GM18951 (cell line): ENCODE data around the gene OSBPL2.

ENCODE experiments used
- POLR2A ChIP-seq: IDR thresholded peaks from 4 replicates; pipeline ENCODE4 v1.6.1; 2011; ENCODE audit warnings: mild to moderate bottlenecking; ENCODE audit not compliant: insufficient read length, insufficient read depth; ENCODE audit errors: extremely low read depth
- in situ Hi-C: fragments of 300-500 bp; cut with MboI; formaldehyde crosslinking; loops from one replicate; pipeline ENCODE4 v1.12.0; 2022; ENCODE audit warnings: low sequenced_read_pairs, mixed read lengths, inconsistent platforms; ENCODE audit not compliant: unreplicated experiment

Gene OSBPL2

DNA sequence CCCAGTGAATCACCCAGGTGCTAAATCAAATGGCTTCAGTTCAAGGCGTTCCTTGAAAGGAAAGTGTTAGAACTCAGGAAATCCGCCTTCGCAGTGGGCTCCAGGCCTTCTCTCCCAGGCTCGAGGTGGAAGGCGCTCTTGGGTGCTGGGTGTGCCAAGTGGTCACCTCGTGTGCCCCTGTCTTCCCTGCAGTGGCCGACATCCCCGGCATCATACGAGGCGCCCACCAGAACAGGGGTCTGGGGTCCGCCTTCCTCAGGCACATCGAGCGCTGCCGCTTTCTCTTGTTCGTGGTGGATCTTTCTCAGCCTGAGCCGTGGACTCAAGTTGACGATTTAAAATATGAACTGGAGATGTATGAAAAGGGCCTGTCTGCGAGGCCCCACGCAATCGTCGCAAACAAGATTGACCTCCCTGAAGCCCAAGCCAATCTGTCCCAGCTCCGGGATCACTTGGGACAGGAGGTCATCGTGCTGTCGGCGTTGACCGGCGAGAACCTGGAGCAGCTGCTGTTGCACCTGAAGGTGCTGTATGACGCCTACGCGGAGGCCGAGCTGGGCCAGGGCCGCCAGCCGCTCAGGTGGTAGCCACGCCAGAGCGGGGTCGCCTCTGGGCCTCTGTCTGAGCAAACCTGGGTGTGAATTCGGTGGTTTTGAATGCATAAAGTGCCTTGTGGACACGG is 37.7 kb upstream of the OSBPL2 start:
- no peak for TF ChIP-seq POLR2A
- in situ Hi-C loops, result no loop called here

DNA sequence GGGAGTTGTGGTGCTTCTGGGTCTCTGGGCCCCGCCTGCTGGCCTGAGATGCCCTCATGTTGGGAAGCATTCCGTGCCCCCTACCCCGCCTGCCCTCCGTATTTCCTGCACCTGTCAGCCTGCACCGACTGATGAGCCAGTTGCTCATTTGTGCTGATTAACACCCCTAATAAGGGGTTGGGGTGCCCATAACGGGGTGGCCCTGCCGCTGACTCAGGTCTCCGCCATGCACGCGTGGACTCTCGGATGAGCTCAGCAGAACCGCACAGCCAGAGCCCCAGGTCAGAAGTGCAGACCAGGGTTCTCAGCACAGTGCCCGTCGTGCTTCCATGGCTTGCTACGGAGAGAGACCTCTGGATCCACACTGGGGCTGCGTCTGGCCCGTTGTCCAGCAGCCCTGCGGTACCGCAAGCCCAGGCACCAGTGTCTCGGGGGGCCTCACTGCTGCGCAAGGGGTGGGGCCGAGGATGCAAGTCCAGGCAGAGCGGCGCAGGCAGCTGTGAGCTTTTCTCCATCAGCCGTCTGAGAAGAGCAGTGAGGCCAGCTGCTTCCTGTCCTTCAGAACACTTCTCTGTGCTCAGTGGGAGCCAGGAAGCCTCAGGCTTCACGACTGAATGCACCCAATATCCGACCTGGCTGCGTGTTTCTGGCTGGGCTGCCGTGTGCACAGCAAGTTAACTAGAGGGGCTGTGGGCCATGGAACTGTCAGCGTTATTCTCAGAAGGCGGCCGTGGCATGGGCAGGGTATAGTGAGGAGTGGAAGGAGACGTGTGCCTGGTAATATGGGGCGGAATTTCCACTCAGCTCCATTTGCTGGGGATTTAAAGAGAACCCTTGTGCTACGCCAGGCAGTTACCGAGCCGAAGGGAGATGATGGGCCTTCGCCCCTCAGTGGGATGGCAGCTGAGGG is 36.9 kb upstream of the OSBPL2 start:
- in situ Hi-C loops, result no loop called here
- no peak for TF ChIP-seq POLR2A

DNA sequence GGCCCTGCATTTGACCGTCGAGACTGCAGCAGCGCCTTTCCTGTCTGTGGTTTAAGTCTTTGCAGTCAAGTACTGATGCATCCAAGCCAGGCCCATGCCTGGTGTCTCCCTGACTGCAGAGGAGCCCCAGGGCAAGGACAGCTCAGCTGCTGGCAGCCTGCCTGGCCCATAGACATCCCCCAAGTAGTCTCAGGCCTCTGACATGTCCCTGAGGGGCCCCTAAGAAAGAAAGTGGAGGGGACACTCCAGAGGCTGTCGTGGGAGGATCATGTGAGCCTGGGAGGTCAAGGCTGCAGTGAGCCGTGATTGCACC is 36.3 kb upstream of the OSBPL2 start:
- TF ChIP-seq POLR2A, result no peak
- in situ Hi-C loops, result no loop called here

DNA sequence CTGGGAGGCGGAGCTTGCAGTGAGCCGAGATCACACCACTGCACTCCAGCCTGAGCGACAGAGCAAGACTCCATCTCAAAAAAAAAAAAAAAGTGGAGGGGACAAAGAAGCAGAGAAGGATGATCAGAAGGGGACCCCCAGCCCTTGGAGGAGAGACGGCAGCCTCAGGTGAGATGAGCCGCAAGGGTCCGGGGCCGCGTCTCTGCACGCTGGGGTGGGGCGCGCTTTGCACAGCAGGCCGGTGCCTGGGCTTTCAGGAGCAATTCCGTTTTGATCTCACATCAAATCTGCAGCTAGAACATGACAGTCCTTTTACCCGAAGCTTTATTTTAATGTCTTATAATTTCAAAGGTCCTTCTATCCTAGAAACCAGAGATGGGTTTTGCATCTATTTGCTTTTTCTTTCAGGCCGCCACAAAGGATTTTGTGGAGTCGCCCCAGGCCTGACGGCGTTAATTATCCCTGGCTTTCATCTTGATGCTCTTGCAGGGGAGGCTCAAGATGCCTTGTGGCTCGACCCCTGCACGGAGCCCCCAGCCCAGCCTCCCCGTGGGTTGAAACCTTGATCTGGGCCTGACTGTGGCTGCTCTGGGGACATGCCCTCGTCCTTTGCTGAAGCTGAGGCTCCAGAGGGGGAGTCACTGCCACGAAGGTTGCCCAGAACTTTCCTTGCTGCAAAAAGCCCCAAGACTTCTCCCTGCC is 35.5 kb upstream of the OSBPL2 start:
- in situ Hi-C loops, result no loop called here
- TF ChIP-seq POLR2A, result no peak

DNA sequence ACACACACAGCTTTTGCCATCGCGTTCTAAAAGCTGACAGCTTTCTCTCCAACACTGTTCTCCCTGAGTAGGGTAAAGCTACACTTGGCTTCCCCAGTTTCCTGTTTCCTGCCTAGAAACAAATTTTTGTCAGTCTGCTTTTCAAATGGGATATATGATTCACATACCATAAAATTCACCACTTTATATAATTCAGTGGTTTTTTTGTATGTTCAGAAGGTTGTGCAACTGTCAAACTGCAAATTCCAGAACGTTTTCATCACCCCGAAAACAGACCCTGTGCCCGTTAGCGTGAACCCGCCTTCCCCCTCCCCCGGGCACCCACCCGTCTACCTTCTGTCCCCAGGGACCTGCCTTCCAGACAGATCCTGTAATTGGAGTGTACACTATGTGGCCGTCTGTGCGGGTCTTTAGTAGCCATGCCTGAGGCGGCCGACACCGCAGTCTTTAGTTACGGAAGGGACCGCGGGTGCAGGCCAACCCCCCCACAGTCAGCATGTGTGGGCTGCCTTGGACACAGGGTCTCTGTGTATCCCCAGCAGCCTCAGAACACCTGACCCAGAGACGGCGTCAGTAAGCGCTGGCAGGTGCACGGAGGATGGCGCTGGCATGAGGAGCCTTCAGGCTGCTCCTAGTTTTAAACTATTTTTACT is 34.8 kb upstream of the OSBPL2 start:
- in situ Hi-C loops, result no loop called here
- TF ChIP-seq POLR2A, result no peak

DNA sequence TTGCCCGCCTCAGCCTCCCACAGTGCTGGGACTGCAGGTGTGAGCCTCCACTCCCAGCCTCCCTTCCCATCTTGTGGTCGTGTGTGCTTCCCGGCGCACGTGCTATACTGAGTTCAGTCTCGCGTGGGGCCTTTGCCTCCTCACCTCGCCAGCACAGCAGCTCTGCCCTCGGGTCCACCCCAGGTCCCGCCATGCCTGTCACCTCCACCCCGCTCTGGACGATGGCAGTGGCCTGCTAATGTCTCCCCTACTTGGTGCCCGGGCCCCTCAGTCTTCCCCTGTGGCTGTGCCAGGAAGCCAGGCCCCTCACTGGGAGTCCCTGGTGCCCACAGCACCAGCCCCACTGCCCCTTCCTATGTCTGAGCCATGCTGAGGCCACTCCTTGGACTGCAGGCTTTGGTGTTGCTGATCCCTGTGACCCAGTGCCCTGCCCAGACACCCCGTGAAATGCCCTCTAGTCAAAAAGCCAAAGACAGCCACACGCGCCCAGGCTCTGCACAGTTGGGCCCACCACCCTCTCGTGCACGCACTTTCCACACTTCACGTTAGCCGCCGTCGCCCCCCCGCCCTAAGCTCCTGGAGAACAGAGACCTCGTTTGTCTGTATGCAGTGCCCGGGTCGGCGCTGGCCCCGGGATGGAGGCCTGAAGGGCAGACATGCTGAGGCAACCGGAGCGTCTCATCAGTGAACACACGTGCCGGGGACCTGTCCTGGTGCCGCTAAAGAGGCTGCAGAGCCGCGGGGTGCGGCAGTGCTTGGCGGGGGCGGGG is 32.5 kb upstream of the OSBPL2 start:
- no peak for TF ChIP-seq POLR2A
- in situ Hi-C loops, result no loop called here

DNA sequence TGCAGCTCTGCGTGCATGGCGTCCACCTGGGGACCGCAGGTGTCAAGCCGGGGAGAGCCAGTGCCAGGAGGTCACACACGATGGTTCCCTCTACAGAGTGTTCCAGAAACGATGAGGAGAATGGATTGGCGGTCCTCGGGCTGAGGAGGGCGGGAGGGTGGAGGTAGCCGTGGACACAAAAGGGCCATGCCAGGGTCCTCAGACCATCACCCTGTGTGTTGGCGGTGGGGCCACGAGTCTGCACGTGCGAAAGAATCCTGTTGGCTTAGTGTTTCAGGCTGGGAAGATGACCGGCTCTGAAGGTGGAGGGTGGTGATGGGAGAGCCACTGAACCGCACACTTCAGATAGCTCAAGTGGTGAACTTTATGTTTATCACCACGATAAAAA is 31.9 kb upstream of the OSBPL2 start:
- in situ Hi-C loops, result no loop called here
- no peak for TF ChIP-seq POLR2A

DNA sequence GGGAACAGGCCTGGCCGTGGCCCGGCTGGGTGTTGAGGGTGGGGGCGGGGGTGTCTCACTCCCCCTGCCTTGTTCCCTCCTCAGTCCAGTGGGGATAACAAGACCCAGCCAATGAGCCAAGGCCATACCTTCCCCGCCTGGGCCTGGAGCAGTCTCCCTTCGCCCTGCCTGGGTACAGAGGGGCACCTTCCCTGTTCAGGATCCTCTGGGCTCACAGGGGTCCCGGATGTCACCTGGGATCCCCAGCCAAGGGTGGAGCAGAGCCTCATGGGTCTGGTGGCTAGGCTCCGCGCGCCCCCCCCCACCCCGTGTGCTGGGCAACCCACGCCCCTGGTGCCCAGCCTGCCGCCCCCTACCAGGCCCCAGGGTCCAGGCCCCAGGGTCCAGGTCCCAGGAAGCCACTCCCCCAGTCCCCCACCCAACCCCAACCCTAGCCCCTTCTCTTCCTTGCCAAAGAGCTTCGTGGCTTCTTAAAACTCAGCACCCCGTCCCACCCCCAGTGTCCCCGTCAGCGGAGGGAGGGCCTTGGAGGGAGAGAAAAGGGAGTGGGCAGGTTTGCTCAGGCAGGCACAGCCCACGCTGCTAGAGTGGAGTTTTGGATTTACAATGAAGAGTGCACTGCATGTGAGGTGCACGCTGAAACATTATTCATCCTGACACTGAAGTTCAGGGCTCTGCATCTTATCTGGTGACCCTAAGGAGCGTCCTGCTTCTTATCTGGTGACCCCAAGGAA is 30.1 kb upstream of the OSBPL2 start:
- TF ChIP-seq POLR2A, result no peak
- in situ Hi-C loops, result no loop called here

DNA sequence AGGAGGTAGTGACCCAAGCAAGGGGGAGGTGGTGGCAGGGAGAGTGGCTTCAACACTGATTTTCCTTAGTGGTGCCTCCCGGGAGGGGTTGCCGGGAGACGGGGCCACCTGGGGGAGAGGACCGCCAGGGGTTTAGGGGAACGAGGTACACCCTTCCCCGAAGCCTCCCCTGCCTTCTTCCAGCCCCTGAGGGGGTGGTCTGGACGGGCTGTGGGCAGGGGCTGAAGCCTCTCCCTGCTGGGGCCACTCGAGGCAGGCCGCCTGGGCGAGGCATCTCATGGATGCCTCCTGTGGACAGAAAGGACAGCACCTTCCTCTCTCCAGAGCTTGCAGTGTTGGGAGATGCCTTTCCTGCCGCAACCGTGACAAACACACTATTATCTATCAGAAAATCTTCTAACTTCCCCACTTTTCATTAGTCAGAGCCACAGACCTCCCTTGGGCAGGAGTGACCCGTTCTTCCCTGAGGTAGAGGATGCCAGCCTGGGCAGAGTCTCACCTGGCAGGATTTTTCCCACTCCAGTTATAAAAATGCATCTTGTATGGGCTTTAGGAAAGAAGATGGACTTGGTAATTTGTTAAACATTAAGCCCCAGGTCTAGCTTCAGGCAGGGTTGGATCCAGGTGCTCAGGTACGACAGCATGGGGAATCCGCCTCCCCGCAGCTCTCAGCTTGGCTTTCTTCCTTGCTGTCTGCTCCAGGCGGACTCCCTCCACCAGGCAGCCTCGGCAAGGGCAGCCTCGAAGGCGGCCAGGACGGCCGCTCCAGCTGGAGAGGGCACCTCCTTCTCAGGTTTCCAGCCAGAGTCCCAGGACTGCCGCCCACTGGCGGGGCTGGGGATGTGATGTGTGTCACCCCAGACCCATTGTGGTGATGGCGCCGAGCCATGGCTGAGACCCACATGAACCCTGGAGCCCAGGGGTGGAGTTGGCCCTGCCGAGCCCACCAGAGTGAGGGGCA is 29.2 kb upstream of the OSBPL2 start:
- in situ Hi-C loops, result no loop called here
- no peak for TF ChIP-seq POLR2A

DNA sequence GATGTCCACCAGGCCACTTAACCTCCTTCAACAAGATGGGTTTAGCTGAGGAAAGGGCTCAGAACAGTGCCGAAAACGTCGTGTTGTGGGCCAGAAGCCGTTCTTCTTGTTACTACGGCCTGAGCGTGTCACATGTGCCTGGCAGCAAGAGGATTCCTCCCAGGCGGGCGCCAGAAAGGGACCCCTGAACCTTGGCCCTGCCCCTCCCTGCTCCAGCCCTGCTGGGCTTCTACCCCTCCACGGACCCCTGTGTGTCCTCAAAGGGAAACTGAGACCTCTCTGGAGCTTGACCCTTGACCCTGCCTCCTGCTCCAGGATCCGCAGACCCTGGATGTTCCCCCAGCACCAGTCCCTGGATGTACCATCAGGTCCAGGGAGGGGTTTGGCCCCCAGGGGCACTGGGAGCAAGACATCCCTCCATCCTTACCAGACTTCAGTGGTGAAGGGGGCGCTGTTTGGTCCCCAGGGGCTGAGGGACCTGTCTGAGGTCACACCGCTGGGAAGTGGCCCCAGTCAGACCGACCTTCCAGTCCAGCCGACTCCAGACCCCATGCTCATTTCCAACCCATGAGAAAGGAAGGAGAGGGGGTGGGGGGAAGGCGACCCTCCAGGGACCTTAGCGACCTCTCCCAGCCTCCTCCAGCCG is 28.3 kb upstream of the OSBPL2 start:
- in situ Hi-C loops, result no loop called here
- no peak for TF ChIP-seq POLR2A

DNA sequence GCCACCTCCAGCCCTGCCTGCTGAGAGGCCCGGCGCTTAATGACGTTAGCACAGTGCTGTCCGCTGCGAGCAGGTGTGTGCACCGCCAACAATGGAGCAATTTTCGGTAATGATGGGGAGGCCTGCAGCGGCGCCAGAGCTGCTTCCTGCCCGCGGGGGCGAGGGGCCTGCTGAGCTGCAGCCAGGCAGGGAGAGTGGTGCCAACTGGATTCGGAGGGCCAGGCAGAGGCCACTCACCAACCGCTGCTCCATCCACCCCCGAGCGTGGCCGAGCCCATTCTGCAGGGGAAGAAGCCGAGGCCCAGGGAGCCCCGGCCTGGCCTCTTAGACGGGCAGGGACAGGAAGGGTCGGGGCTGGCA is 27.8 kb upstream of the OSBPL2 start:
- TF ChIP-seq POLR2A, result no peak
- in situ Hi-C loops, result no loop called here
